ENCODE measurements around the gene STIL. TPM values are rescaled to one million over a fixed set of nuclear protein-coding genes. Genes with fewer than 3 reads are reported as not detected.
"Not testable (repeated sequence)": the region's sequence is repeated elsewhere in the genome, so short reads cannot be mapped to it uniquely, and the experiment has no call there.

STIL gene
- total RNA-seq, 1 donor from 2014 or later: 4.0 TPM

DNA sequence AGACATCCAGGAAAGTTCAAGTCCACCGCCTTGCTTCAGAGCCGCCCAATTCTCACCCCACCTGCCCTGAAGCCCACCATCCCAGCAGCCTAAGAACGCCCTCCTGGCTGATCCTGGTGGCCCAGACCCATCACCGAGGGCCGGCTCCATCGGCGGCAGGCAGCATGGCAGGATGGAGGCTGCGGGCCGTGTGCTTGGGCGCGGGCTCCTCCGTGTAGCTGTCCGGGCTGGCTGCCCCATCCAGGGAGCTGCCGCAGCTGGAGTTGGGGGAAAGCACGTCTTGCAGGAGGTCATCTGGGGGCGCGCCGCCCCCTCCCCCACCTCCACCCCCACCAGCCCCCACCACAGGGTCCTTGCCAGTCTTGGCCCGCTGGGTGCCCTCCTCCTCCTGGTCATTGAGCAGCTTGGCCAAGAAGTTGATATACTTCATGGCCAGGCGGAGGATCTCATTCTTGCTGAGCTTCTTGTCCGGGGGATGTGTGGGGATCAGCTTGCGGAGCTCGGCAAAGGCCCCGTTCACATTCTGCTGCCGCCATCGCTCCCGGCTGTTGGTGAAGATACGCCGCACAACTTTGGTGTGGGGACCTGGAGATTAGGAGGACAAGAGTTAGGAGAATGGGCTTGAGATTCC lies 94.2 kb downstream of the STIL start:
- DNase-seq (ENCODE audit: low spot score): no peak

DNA sequence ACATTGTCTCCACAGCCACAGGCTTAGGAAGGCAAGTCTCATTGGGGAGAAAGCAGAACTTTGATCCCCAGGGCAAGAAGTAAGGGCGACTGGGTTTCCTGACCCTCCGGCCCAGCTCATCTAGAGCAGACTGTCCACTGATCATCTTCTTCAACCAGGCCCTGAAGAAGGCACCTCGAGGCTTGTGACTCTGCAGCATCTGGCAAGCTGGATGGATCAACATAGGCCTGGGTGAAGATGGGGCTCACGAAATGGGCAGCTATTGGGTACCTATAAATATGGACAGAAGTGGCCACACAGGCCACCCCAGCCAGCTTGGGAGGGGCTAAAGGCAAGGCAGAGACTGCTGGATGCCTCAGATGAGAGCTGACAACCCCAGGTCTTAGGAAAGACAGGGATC lies 94.9 kb downstream of the STIL start:
- DNase-seq (ENCODE audit: low spot score): no peak

DNA sequence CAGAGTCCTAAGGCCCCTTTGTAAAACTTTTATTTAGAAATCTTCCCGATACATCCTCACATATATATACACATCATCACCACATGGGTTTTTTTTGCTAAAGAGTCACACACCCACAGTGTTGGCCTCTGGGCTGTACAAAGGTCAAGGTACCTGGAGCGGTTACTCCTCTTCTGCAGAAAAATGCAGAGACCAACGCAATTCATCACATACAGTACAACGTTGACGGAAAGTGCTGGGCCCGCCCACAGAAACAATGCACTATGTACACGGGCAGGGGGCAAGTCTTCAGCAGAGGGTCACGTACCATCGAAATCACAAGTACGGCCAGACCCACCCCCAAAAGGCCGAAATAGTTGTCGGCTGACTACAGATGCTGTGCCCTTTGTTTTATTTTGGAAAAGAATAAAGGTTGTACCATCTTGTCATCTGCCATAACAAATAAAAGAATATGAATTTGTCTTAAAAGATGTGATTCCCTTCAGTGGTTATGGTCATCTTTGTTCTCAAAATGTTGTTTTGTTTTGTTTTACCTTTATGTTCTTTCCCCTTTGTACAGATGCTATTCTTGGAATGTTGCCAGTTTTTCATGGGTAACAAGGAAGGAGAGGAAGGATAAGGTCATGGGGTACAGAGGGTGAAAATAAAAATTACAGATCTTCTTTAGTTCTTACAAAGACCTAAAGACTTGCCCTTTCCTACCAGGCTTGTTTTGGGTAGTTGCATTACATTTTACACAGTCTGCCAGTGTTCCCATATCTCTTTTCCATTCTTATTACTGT lies 97.5 kb downstream of the STIL start:
- no peak for DNase-seq (ENCODE audit: low spot score)

DNA sequence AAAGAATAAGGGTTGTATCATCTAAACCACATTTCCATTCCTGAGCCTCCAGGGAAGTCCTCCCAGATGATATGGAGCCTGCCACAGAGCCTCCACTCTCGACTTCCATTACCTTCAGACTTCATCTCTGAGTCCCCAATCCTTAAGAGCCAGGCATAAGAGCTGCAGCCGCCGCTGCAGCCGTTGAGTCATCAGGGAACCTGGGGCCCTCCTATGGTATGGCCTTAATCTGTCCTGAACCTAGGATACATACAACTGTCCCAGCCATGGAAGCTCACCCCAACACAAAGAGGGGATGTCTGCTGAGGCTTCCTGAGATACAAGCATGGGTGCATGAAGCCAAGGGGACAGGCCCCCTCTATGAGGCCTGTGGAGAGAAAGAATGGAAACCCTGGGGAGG lies 98.2 kb downstream of the STIL start:
- no peak for DNase-seq (ENCODE audit: low spot score)

DNA sequence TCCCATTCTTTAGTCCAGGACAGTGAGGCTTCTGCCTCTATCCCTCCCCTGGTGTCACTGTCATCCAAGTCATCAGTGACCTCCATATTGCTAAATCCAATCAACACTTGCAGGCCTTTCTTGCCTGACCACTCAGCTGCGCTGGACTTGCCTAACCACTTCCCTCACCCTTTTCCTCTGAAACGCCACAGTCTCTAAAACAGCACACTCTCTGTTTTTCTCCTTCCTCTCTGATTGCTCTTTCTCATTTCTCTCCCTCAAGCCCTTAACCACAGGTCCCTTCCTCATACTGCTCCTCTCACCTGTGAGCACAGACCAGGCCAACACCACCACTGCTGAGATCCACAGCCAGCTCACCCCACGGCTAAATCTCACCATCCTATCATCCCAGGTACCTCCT lies 99.4 kb downstream of the STIL start:
- DNase-seq (ENCODE audit: low spot score): no peak

DNA sequence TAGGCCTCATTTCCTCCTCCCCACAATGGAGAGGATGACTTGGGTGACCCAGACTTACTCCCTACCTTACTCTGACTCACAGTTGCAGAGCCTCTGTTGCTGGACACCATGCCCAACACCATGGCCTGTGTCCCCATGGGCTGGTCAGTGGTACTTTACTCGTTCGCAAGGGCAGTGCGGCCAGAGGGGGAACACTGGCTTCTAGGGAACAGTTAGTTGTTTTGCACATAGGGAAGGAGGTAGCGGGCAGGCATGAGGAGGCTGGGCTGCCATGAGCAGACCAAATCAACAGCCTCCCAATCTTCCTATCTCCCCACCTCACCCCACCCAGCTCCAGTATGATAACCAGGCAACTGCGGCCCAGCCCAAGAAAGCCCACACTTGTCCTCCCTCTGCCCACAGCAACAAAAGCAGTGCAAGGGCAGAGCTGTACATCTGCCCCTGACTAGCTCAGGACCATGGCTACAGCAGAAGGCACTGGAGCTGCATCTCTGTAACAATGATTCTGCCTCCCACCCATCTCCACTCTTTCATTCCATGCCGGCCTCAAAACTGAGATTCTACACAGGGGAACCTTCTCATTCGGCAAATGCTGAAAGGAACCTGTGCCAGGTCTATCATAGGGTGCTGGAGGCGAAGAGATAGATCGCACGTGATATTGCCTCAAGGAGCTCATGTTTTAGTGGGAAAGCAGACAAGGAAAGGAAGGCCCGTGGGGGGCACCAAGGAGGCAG lies 100.5 kb downstream of the STIL start:
- DNase-seq (ENCODE audit: low spot score): no peak

DNA sequence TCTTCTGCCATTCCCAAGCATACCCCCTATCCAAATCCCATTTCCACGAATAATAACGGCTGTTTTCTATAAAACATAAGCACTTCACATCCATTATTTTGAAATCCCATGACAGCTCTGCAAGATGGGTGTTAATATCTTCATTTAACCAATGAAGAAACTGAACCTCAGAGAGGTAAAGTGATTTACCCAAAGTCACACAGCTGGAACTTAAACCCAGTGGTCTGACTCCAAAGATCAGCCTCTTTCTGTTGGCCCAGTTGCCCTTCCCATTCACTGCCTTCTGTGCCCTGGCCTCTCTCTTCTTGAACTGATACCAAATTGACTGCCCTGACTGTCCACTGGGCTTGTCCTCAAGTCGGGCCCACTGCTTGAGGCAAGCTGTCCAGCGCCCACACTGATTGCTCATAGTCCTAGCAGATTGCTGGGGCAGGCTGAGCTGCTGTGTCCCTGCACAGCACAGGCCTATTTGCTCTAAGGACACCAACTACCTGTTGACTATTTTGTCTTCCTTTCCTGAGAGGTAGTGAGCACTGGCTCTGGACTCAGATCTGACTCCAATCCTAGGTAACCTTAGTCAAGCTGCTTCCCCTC lies 101.2 kb downstream of the STIL start:
- DNase-seq (ENCODE audit: low spot score): no peak

DNA sequence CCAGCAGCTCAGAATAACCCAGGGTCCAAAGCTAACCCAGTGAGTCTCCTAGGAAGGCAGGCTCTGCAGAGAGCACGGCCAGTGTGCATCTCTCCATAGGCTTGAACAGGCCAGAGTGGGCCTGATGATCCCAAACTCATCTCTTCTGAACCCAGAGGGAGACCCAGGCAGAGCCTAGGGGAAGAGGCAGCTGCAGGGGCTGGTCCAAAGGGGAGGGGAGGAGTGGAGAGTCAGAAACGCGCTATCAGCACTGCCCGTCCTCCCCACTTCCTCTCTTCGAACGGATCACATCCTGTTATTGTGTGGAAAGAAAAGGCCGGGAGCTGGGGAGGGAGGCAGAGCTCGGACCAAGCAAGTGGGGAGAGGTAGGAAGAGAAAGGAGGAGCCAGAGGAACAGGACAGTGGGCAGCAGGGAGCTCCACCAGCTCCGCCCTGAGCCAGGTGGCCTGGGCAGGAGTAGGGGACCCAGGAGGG lies 102.1 kb downstream of the STIL start:
- DNase-seq (ENCODE audit: low spot score): no peak

DNA sequence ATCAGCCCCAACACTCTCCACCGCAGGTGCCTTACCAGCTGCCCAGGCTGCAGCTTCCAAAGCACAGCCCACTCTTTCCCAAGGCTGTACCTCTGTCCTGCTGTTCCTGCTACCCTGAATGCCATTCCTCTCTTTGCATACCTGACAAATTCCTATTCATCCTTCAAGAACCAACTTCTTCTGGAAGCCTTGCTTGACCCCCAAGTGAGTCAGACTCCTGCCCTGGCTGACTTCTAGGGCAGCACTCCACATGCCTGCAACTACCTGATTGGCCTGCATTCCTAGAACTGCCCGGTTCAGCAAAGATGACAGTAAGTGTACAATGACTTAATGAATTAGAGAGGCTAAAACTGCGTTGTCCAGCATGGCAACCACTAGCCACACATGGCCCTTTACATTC lies 103.3 kb downstream of the STIL start:
- no peak for DNase-seq (ENCODE audit: low spot score)

DNA sequence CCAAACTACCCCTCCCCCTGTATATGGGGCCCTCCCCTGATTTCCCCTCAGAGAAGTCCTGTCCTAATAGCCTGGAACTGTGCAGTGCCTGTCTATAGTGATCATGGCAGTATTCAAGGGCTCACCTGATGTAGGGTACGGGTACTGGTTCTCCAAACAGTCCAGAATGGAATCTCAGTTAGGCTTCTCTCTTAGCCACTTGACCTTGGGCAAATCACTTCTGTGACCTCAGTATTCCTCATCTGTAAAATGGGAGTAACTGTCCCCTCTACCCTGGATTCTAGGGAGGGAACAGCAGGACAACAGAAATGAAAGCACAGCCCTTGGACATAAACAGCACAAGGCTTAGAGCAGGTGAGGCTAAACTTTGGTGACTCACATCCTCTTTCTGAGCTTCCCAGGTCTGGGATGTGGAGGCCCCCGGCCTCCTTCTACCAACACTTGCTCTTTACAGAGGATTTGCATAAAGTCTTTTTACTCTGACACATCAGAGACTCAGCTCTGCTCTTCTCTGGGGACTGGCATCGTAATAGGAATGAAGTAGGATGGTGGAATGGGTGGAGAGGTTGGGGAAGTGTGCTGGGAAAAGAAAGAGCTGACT lies 104.1 kb downstream of the STIL start:
- DNase-seq (ENCODE audit: low spot score): no peak

DNA sequence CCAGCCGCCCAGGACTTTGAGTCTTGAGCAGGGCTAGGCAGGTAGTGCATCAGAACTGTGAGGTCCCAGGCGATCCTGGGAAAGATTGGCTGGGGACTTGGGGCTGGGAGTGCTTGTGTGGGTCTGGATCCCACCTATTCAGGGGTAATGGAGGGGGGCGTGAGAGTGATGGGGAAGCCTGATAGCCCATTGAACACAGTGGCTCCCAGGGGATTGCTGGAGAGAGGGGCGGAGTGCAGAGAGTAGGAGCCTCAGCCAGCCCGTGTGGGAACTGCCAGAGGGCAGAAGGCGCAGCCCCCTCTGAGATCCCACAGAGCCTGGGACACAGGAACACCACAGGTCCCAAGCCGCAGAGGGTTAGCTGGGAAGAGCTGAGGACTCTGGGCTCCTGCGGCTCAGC lies 104.9 kb downstream of the STIL start:
- DNase-seq (ENCODE audit: low spot score): no peak

DNA sequence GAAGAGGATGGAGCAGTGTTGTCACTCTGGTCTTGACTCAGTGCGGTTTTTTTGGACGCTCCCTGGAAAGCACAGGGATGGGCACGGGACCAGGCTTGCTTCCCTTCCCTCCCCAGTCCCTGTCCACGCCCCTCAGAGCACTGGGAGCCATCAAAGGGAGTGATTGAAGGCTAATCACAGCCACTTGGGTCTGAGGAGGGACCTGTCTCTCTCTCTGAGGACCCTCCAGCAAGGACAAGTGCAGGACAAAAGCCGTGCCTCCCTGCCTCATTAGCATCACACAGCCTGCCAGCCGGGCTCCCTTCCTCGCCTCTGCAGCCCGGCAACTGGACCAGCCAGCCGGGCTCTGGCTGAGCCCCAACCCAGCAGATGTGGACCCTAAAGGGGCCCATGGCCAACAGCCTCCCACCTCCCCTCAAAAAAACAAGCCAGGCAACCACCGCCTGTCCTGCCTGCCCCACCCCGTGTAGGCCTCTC lies 105.5 kb downstream of the STIL start:
- DNase-seq (ENCODE audit: low spot score): no peak

DNA sequence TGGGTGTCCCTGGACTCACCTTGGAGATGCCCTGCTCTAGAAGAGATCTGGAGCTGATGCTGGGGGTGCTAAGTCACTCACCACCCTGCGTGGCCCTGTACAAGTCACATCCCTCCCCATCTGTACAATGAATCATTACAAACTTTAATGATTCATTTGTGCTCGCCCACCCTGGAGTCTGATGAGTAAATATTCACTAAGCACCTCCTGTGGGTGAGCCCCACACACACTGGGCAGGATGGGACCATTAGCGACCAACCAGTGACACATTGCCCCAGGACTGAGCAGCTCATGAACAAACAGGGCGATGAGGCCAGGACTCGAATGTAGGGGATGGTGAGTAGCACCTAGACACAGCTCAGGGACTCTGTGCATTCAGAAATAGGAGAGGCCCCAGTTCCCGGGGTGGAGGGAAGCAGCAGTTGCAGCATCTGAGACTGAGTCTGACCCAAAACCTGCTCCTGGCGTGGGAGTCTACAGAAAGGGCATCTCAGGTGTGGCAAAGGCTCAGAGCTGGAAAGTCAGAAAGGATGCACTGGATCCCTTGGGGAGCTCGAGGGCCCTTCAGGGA lies 106.1 kb downstream of the STIL start:
- DNase-seq (ENCODE audit: low spot score): no peak

DNA sequence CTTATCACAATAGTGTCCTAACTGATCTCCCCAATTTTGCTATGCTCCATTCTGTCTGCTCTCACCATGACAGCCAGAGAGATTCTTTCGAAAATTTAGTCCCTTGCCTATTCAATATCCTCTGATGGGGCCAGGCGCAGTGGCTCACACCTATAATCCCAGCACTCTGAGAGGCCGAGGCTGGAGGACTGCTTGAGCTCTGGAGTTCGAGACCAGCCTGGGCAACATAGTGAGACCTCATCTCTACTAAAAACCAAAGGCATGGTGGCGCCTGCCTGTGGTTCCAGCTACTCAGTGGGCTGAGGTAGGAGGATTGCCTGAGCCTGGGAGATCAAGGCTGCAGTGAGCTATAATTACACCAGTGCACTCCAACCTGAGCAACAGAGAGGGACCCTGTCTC lies 108.0 kb downstream of the STIL start:
- DNase-seq (ENCODE audit: low spot score): no peak

DNA sequence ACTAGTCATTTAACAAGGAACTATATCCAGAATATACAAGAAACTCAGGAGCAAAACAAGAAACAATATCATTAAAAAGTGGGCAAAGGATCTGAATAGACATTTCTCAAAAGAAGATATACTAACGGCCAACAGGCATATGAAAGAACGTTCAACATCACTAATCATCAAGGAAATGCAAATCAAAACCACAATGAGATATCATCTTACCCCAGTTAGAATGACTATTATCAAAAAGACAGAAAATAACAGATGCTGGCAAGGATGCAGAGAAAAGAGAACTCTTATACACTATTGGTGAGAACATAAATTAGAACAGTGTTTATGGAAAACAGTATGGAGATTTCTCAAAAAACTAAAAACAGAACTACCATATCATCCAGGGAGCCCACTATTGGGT lies 110.4 kb downstream of the STIL start:
- not testable (repeated sequence) for DNase-seq (ENCODE audit: low spot score)

DNA sequence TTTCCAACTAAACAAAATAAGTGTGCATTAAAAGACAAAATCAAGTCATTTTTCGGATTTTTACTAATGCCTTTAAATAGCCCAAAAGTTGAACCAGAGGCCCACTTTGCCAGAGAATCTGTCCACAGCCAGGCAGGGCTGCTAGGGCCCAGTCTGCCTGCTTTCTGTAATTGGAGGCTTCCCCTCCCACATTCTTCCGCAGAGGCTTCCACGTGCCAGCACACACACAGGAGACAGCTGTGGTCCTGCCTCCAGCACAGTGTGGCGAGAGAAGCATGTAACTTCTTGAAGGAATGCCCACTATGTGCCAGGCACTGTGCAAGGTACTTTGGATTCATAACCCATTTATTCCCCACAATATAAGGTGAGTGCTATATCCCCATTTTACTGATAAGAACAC lies 112.8 kb downstream of the STIL start:
- no peak for DNase-seq (ENCODE audit: low spot score)

Other genes starting within 250 kb of the STIL start
- gene CYP4Z1, start 246.9 kb downstream of the STIL start, total RNA-seq: 3.5 TPM
- 0.23 TPM for gene CYP4A22, start 176.7 kb downstream of the STIL start, total RNA-seq
- gene PDZK1IP1, start 124.1 kb downstream of the STIL start, total RNA-seq: 1.9 TPM
- gene TAL1, start 81.9 kb downstream of the STIL start, total RNA-seq: 3.2 TPM
- gene CMPK1, start 19.6 kb upstream of the STIL start, total RNA-seq: 77.5 TPM
- gene FOXE3, start 102.1 kb upstream of the STIL start, total RNA-seq: not detected
- 0.34 TPM for gene FOXD2, start 123.9 kb upstream of the STIL start, total RNA-seq

Measured in ureter (tissue), 1 donor.